ENCODE measurements around the gene DNAJB6.

DNAJB6 gene

GRCh38 chr7:157336383-157337315 lies at the start of gene DNAJB6:
TSS of gene DNAJB6 (plus strand) at chr7:157337004. CDS start at chr7:157358573, 21,569 bp downstream.
- peak; percentile 92 to 93 for DNase-seq (ENCODE audit: low read depth in 1 of 2, low spot score in 1 of 2)

GRCh38 chr7:157291404-157292080 lies 45.3 kb upstream of the DNAJB6 start:
- DNase-seq (ENCODE audit: low read depth in 1 of 2, low spot score in 1 of 2): no peak

GRCh38 chr7:157292258-157292657 lies 44.5 kb upstream of the DNAJB6 start:
- DNase-seq (ENCODE audit: low read depth in 1 of 2, low spot score in 1 of 2): no peak

GRCh38 chr7:157292770-157293412 lies 43.9 kb upstream of the DNAJB6 start:
- DNase-seq (ENCODE audit: low read depth in 1 of 2, low spot score in 1 of 2): no peak

GRCh38 chr7:157293413-157293788 lies 43.4 kb upstream of the DNAJB6 start:
- no peak for DNase-seq (ENCODE audit: low read depth in 1 of 2, low spot score in 1 of 2)

GRCh38 chr7:157294773-157295172 lies 42.0 kb upstream of the DNAJB6 start:
- no peak for DNase-seq (ENCODE audit: low read depth in 1 of 2, low spot score in 1 of 2)

- no peak for DNase-seq (ENCODE audit: low read depth in 1 of 2, low spot score in 1 of 2)
Measured at GRCh38 chr7:157295338-157295737, 41.5 kb upstream of the DNAJB6 start.

- DNase-seq (ENCODE audit: low read depth in 1 of 2, low spot score in 1 of 2): no peak
Measured at GRCh38 chr7:157297185-157297584, 39.6 kb upstream of the DNAJB6 start.

GRCh38 chr7:157299317-157299612 lies 37.5 kb upstream of the DNAJB6 start:
- DNase-seq (ENCODE audit: low read depth in 1 of 2, low spot score in 1 of 2): no peak

GRCh38 chr7:157299613-157300368 lies 37.0 kb upstream of the DNAJB6 start:
- DNase-seq (ENCODE audit: low read depth in 1 of 2, low spot score in 1 of 2): peak in 1 of 2 donors; percentile 6

- no peak for DNase-seq (ENCODE audit: low read depth in 1 of 2, low spot score in 1 of 2)
Measured at GRCh38 chr7:157300369-157300825, 36.4 kb upstream of the DNAJB6 start.

GRCh38 chr7:157301610-157302120 lies 35.1 kb upstream of the DNAJB6 start:
- no peak for DNase-seq (ENCODE audit: low read depth in 1 of 2, low spot score in 1 of 2)

GRCh38 chr7:157306846-157307838 lies 29.7 kb upstream of the DNAJB6 start:
- DNase-seq (ENCODE audit: low read depth in 1 of 2, low spot score in 1 of 2): no peak

- DNase-seq (ENCODE audit: low read depth in 1 of 2, low spot score in 1 of 2): no peak
Measured at GRCh38 chr7:157309988-157310668, 26.7 kb upstream of the DNAJB6 start.

GRCh38 chr7:157310676-157311185 lies 26.1 kb upstream of the DNAJB6 start:
- DNase-seq (ENCODE audit: low read depth in 1 of 2, low spot score in 1 of 2): no peak

GRCh38 chr7:157312941-157313340 lies 23.9 kb upstream of the DNAJB6 start:
- DNase-seq (ENCODE audit: low read depth in 1 of 2, low spot score in 1 of 2): no peak

GRCh38 chr7:157313645-157314044 lies 23.2 kb upstream of the DNAJB6 start:
- DNase-seq (ENCODE audit: low read depth in 1 of 2, low spot score in 1 of 2): no peak

GRCh38 chr7:157318015-157318706 lies 18.6 kb upstream of the DNAJB6 start:
- DNase-seq (ENCODE audit: low read depth in 1 of 2, low spot score in 1 of 2): no peak
